ENCODE results near the gene HOXA2.

DNA sequence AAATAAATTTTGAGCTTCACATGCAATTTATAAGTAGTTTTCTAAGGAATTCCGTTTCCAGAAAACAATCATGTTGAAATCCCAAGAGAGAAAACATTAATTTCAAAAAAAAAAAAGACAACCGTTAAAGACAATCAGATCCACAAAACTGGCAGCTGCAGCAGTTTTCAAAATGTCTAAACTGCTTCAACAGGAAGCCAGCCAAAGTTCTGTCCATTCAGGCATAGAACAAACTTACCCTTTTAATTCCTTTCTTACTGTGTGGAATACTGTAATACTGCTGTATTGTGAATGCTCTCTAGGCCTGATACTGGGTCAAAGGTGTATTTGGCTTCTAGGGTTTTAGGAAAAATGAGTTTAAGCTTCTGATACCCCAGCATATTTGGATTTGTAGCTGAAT, 38.3 kb downstream of the HOXA2 start:
- TF ChIP-seq, protein P1, sequence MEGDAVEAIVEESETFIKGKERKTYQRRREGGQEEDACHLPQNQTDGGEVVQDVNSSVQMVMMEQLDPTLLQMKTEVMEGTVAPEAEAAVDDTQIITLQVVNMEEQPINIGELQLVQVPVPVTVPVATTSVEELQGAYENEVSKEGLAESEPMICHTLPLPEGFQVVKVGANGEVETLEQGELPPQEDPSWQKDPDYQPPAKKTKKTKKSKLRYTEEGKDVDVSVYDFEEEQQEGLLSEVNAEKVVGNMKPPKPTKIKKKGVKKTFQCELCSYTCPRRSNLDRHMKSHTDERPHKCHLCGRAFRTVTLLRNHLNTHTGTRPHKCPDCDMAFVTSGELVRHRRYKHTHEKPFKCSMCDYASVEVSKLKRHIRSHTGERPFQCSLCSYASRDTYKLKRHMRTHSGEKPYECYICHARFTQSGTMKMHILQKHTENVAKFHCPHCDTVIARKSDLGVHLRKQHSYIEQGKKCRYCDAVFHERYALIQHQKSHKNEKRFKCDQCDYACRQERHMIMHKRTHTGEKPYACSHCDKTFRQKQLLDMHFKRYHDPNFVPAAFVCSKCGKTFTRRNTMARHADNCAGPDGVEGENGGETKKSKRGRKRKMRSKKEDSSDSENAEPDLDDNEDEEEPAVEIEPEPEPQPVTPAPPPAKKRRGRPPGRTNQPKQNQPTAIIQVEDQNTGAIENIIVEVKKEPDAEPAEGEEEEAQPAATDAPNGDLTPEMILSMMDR (conservative IDR thresholded peaks at IDR 0.05 in 1 of 2, IDR thresholded peaks at IDR 0.05 in 1 of 2; ENCODE audit: extremely low read depth in 1 of 2, insufficient read depth in 1 of 2, low read depth in 1 of 2, low read length in 2 of 2), result no peak
- TF ChIP-seq EZH2 (IDR thresholded peaks at IDR 0.05; ENCODE audit: borderline replicate concordance, low read length), result no peak
